Duodenal mucosa (tissue), 2 donors: ENCODE results near the gene NAA16.

ENCODE experiments used
- H3K27ac ChIP-seq: one replicate; pipeline ENCODE4 v1.7.0; 2013; ENCODE audit warnings: low read depth, low read length
- H3K27me3 ChIP-seq, 2 donors: one replicate each; pipeline ENCODE4 v1.7.0; 2013; ENCODE audit warnings: low read length in 2 of 2, control low read depth in 1 of 2; ENCODE audit not compliant: insufficient read depth in 2 of 2, control insufficient read depth in 1 of 2
- H3K36me3 ChIP-seq, 2 donors: one replicate each; pipeline ENCODE4 v1.7.0; 2013; ENCODE audit warnings: low read length in 2 of 2, control low read depth in 1 of 2; ENCODE audit not compliant: insufficient read depth in 2 of 2, control insufficient read depth in 1 of 2
- H3K4me1 ChIP-seq, 2 donors: one replicate each; pipeline ENCODE4 v1.7.0; 2013; ENCODE audit warnings: low read length in 2 of 2, control low read depth in 1 of 2; ENCODE audit not compliant: insufficient read depth in 2 of 2, control insufficient read depth in 1 of 2
- H3K4me3 ChIP-seq, 2 donors: one replicate each; pipeline ENCODE4 v1.7.0; 2013; ENCODE audit warnings: low read length in 2 of 2, low read depth in 1 of 2
- H3K9ac ChIP-seq, 2 donors: one replicate each; pipeline ENCODE4 v1.7.0; 2013; ENCODE audit warnings: low read length in 2 of 2, low read depth in 1 of 2
- H3K9me3 ChIP-seq, 2 donors: one replicate each; pipeline ENCODE4 v1.7.0; 2013; ENCODE audit warnings: low read length in 2 of 2, control low read depth in 1 of 2; ENCODE audit not compliant: control insufficient read depth in 1 of 2

The NAA16 gene

DNA sequence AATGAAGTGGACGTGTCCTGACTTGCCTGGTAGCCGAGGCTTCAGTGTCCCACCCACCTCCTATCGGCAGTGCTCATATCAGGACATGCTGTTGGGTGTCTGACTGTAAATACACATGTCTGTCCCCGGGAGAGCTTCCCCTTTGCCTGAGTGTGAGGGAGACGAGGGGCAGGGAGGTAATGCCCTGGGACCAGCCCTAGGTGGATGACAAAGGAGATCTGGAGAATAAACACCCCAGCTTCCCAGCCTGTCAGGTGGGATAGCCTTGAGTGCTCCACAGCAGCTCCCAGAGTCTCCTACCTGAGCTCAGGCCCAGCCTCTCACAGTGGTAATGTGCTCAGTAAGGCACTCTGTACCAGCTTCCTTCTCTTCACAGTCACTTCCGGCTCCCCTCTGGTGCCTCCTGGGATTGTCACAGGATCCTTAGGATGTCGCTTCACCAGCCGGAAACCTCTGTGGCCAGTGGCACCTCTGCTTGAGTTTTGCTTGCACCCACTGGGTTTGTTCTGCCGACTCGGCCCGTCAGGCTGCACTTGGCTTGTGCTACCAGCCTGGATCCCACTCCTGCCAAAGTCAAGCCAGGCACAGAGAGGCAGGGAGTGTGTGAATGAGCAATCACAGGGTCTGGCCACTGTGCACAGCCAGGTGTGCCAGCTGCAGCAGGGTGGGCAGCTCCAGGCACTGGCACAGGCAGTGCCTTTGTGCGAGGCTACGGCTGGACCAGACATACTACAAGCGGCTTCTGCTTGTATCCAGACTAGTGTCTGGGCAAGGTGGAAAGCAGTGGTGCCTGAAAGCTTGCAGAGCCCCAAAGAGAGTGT is 91.8 kb downstream of the NAA16 start:
- H3K4me1 ChIP-seq: no peaks in the 10 kb centered on the region

DNA sequence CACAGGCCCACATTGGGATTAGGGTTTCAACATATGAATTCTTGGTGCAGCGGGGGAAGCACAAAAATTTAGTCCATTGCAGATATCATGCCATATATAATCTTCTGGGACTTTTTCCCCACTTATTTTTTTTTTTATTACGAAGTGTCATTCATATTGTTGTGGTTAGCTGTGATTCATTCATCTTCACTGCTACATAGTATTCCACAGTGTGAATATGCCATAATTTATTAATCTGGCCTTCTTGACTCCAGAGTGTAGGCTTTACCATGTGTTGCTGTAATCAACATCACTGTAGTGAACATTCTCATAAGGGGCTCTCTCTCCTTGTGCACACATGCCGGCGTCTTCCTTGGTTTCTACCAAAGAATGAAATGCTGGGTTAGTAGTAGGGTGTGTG is 92.9 kb downstream of the NAA16 start:
- Histone ChIP-seq H3K36me3 (no peaks in the 10 kb centered on the region), H3K27me3 (no peaks in the 10 kb centered on the region), H3K9ac (no peak overlapping the region), H3K4me1 (no peaks in the 10 kb centered on the region), H3K9me3 (no peaks in the 10 kb centered on the region), H3K27ac (no peak overlapping the region), H3K4me3 (no peak overlapping the region)

More for the DNA sequence above, 91.8 kb downstream of the NAA16 start:
- H3K27ac ChIP-seq: no peak overlapping the region
- no peaks in the 10 kb centered on the region for H3K9me3 ChIP-seq
- no peaks in the 10 kb centered on the region for H3K36me3 ChIP-seq
- no peak overlapping the region for H3K4me3 ChIP-seq
- H3K27me3 ChIP-seq: no peaks in the 10 kb centered on the region
- H3K9ac ChIP-seq: no peak overlapping the region

DNA sequence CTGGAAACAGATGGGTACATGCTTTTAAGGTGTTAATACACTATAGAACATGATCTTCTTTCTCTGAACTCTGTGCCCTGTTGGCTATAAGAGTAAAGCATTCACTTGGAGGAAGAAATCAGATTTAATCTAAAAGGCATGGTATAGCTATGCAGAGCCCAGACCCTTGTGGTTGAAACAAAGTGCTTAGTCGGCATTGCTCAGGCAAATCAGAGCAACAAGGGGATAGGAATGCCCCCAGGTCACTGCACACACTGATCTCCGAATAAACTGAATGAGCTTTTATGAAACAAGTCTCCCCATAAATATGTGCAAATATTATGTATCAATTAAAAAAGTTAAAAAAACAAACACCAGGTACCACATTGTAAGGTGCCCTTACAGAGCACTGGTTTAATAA is 94.3 kb downstream of the NAA16 start:
- H3K9ac ChIP-seq: no peak overlapping the region
- H3K4me3 ChIP-seq: no peak overlapping the region
- no peak overlapping the region for H3K27ac ChIP-seq

GRCh38 chr13:41407380-41407779 is 96.3 kb downstream of the NAA16 start:
- Histone ChIP-seq H3K4me3 (no peak overlapping the region), H3K4me1 (peaks cover 4 to 6% of the 10 kb centered on the region in 2 donors), H3K36me3 (no peaks in the 10 kb centered on the region), H3K27me3 (no peaks in the 10 kb centered on the region), H3K9me3 (no peaks in the 10 kb centered on the region), H3K9ac (no peak overlapping the region), H3K27ac (no peak overlapping the region)

More for the DNA sequence above, 94.3 kb downstream of the NAA16 start:
- Histone ChIP-seq H3K27me3 (no peaks in the 10 kb centered on the region), H3K9me3 (no peaks in the 10 kb centered on the region), H3K4me1 (no peaks in the 10 kb centered on the region), H3K36me3 (no peaks in the 10 kb centered on the region)

- H3K9ac ChIP-seq: no peak overlapping the region
- no peak overlapping the region for H3K4me3 ChIP-seq
- peaks cover 4 to 6% of the 10 kb centered on the region in 2 donors for H3K4me1 ChIP-seq
- no peaks in the 10 kb centered on the region for H3K36me3 ChIP-seq
- no peaks in the 10 kb centered on the region for H3K27me3 ChIP-seq
- H3K9me3 ChIP-seq: no peaks in the 10 kb centered on the region
- no peak overlapping the region for H3K27ac ChIP-seq
These were observed 97.1 kb downstream of the NAA16 start for GRCh38 chr13:41408121-41408520.

DNA sequence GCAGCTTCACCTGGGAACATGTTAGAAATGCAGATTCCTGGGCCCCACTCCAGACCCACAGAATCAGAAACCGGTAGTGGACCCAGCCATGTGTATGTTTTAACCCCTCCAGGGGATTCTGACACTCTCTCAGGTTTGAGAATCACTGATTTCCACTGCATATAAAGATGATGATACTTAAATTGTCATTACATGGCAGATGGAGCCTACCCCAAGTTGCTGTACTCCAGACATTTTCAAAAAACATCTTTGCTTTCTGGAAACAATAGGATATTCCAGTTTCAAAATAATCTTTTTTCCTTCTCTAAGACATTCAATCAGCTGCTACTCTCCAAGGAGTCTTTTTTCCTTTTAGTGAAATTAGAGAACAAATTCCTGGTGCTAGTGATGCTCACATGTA is 97.7 kb downstream of the NAA16 start:
- H3K9ac ChIP-seq: no peak overlapping the region
- H3K27me3 ChIP-seq: no peaks in the 10 kb centered on the region
- H3K36me3 ChIP-seq: no peaks in the 10 kb centered on the region
- no peak overlapping the region for H3K4me3 ChIP-seq
- H3K27ac ChIP-seq: no peak overlapping the region
- peaks cover 4 to 6% of the 10 kb centered on the region in 2 donors for H3K4me1 ChIP-seq
- no peaks in the 10 kb centered on the region for H3K9me3 ChIP-seq

- Histone ChIP-seq H3K27me3 (no peaks in the 10 kb centered on the region), H3K4me3 (no peak overlapping the region), H3K36me3 (no peaks in the 10 kb centered on the region), H3K27ac (no peak overlapping the region), H3K4me1 (peaks cover 4 to 6% of the 10 kb centered on the region in 2 donors), H3K9me3 (no peaks in the 10 kb centered on the region), H3K9ac (no peak overlapping the region)
These were observed 98.5 kb downstream of the NAA16 start for GRCh38 chr13:41409611-41410010.

DNA sequence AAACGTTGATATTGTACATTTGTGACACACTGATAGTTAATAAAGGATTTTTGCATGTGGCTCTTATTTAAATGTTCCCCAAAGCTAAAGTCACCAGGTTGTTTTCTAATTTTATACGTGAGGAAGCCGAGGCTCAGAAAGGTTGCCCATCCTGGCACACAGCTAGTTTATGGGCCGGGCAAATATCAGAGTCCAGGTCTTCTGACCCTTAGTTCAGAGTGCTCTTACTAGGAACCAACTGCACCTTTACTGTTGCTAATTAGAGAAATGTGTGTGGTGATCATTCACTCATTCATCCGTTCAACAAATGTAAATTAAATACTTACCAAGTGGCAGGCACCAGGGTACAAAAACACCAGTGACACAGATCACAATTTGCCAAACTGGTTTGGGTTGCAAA is 100.0 kb downstream of the NAA16 start:
- Histone ChIP-seq H3K9ac (no peak overlapping the region), H3K27ac (no peak overlapping the region), H3K9me3 (no peaks in the 10 kb centered on the region), H3K4me1 (peaks cover 4 to 6% of the 10 kb centered on the region in 2 donors), H3K4me3 (no peak overlapping the region), H3K36me3 (no peaks in the 10 kb centered on the region), H3K27me3 (no peaks in the 10 kb centered on the region)

- H3K36me3 ChIP-seq: no peaks in the 10 kb centered on the region
- H3K27me3 ChIP-seq: no peaks in the 10 kb centered on the region
These were observed 100.5 kb downstream of the NAA16 start for GRCh38 chr13:41411522-41411921.

GRCh38 chr13:41413872-41414271 is 102.8 kb downstream of the NAA16 start:
- Histone ChIP-seq H3K4me3 (no peak overlapping the region), H3K27ac (no peak overlapping the region), H3K4me1 (peaks cover 4 to 6% of the 10 kb centered on the region in 2 donors), H3K9ac (no peak overlapping the region), H3K36me3 (no peaks in the 10 kb centered on the region), H3K9me3 (no peaks in the 10 kb centered on the region), H3K27me3 (no peaks in the 10 kb centered on the region)

More at GRCh38 chr13:41411522-41411921, 100.5 kb downstream of the NAA16 start:
- Histone ChIP-seq H3K4me3 (no peak overlapping the region), H3K9me3 (no peaks in the 10 kb centered on the region), H3K9ac (no peak overlapping the region), H3K4me1 (peaks cover 4 to 6% of the 10 kb centered on the region in 2 donors), H3K27ac (no peak overlapping the region)
